Embryonic facial prominence (tissue), 1 donor: Measurements from ENCODE around the gene CLK1.

Source experiments
- DNase-seq: peaks from one replicate; pipeline ENCODE4 v3.0.0-alpha.2; 2016; ENCODE audit errors: extremely low spot score

Gene CLK1

DNA sequence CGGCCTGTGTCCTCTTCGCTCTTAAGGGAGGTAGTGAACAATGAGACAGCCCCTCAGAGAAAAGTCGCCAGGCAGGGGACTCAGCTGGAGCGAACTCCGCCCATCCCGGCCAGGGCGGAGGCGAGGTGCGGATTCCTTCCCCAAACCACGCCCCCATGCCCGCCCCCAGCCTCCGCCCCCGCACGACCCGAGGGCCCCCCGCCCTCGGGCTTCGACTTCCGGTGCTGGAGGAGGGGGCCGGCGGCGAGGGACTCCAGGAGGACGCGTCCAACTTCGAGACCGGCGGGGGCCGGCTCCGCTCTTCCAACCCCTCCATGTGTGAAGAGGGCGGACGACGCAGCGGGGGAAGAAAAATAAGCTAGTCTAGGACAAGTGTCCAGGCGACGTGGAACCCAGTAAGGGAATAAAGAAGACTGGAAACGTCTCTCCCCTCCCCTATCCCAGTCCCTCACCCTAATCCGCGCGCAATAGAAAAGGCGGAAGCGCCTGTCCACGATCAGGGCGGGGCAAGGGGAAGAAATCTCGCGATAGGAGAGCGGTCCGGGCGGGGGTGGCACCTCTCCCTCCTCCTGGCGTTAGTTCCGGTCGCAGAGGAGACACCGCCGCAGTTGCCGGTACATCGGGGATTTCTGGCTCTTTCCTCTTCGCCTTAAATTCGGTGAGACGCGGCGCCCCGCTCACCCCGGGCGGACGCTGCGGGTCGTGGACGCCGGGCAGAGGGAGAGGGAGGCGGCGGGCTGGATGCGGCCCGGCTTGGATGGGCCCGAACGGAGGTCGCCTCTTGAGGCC, 52.9 kb downstream of the CLK1 start, which contains the start of gene BZW1:
TSS of gene BZW1 (plus strand) at position 578 of the 789 bp plus-strand sequence. CDS start 1,308 bp downstream, outside the sequence.
- peak; percentile 94 for DNase-seq

DNA sequence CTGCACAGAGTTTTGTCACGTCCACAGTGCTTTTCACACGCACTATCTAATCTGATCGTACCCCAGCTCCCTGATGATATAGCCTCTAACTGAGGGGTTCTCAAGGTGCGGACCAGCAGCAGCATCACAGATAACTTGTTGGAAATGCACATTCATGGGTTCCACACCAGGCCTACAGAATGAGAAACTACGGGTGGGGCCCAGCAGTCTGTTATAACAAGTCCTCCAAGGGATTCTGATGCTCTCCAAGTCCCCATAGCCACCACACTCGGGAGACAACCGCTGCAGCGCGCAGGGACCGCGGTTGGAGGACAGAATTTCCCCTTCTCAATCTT, 53.5 kb downstream of the CLK1 start:
- no peak for DNase-seq

DNA sequence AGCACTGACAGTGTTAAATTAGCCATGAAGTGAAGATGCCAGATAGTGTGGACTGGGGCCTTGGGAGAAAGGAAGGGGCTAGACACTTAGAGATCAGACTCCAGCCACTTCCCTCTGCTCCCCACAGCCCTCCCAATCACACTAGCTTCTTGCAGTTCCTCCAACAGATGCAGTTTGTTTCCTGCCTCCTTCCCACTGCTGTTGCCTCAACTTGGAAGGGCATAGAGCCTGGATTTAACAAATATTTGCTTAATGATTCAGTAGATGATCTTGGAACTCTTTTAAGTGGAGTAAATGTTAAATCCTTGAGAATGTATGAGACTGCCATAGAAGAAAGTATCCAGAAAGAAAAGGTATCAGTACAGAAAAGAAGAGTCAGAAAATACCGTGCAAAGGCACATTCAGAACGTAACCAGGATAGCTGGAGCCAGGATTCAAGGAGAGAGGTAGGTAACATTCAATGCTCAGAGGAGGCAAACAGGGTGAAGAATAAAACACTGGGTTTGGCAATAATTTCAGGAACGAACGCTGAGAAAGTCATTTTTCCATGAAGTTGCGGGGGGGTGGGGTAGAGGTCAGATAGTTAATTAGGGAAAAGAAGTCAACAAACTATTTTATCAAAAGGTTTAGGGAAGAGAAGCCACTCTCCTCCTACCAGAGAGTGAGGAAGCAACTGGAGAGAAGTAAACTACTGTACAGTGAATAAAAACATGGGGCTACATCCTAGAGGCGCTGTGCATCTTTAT, 54.0 kb downstream of the CLK1 start:
- DNase-seq, result no peak

DNA sequence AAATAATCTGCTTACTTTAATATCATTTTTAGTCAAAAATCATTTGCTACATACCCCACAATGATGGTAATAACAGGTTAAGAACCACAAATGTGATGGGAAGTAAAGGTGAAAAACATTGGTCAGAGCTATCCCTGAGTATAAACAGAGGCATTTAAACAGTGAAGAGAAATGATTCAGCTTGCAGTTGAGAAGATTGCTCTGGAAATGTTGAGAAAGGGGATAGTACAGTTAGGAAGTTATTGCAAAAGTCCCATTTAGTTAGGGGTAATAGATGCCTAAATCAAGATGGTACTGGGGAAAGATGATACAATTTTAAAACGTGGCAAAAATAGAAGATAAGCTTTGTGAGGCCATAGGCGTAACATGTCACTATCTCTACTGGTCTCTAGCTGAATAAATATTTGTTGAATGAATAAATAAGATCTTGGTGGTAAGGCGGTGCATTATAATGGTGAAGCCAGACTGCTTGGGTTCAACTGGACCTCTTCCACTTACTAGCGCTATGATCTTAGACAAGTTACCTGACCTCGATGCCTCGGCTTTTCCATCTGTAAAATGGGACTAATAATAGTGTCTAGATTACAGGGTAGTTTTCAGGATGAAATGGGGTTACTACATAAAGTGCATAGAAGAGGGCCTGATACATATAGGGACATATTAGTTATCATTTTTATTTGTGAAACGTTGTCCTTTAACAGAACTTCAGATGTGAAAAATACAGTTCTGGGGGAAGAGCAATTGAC, 54.8 kb downstream of the CLK1 start:
- DNase-seq, result no peak
